Inflammatory macrophage (primary cell): ENCODE measurements around the gene TPR.
A peak's percentile ranks its signal among the peaks of the same experiment; 100 is the strongest.
"Not testable (repeated sequence)": the region's sequence is repeated elsewhere in the genome, so short reads cannot be mapped to it uniquely, and the experiment has no call there.

Experiments used
- DNase-seq, 2 donors: peaks; one replicate each; pipeline ENCODE4 v3.0.0-alpha.2; 2020 to 2022
- total RNA-seq, 18 experiments: gene quantifications; one replicate each; lab custom pipeline; 2026; ENCODE audit warnings: mixed read lengths in 6 of 18, inconsistent platforms in 2 of 18; lab: John Stamatoyannopoulos, UW

Gene TPR
- total RNA-seq = 114 to 305 (median 190) reads per million in 18 experiments

DNA sequence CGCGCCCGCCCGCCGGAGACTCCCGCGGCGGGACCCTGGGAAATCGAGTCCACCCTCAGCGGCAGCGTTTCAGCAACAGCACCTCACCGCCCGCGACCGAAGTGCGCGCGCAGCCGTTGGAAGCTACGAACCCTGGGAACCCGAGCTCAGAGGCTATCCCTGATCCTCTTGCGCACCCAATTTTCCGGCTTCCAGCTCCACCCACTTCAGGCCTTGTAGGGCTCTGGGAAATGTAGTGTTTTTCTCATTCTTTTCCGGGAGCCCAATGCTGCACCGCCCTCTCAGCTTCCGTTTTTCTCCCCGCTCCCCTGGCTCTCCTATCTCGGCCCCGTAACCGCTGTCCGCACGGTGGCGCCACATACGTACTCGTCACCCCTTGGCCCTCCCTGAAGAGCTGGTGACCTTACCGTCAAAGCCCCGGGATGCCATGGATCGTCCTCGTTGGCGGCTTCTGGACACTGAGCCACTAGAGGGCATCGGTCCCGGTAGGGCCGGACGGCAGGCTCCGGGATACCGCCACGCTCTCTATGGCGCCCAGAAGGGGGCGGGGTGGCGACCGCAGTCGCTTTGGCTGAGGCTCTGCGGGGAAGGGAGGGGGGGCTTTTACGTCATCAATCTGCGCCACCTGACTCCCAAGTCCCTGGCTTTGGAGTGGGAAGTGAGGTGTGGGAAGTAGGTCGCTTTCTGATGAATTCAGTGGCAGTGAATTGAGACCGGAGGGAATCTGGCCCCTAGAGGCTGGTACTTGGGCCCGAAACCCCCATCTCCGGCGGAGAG is at the start of gene TPR, which contains the start of gene ODR4:
Gene TPR, minus strand, starts transcription at position 102 of the 777 bp plus-strand sequence. CDS start 225 bp downstream, outside the sequence.
Gene ODR4, plus strand, starts transcription at position 687 of the 777 bp plus-strand sequence. CDS start 3,948 bp downstream, outside the sequence.
- DNase-seq = peak; percentile 99

DNA sequence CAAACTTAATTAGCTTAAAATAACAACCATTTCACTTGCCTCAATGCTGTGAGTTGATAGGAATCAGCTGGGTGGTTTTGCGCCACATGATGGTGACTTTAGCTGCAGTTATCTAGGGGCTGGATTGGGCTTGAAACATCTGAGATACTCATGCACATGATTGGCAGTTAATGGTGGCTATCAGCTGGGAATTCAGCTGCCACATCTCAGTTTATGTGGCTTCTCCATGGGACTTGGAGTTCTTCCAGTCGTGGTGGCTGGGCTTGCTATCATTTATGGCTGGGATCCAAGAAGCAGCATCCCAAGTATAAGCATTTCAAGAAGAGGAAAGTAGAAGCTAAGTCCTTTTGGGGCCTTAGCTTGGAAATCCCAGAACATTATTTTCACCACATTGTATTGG is 49.5 kb upstream of the TPR start:
- no peak for DNase-seq

DNA sequence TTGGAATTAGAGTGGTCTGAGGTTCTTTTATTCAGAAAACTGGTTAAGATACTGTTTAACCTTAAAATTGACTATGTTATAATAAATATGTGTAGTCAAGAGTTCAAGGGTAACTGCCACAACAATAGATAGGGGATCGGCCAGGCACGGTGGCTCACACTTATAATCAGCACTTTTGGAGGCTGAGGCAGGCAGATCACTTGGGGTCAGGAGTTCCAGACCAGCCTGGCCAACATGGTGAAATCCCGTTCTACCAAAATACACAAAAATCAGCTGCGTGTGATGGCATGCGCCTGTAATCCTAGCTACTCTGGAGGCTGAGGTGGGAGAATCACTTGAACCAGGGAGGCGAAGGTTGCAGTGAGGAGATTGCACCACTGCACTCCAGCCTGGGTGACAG is 46.4 kb upstream of the TPR start:
- no peak for DNase-seq

DNA sequence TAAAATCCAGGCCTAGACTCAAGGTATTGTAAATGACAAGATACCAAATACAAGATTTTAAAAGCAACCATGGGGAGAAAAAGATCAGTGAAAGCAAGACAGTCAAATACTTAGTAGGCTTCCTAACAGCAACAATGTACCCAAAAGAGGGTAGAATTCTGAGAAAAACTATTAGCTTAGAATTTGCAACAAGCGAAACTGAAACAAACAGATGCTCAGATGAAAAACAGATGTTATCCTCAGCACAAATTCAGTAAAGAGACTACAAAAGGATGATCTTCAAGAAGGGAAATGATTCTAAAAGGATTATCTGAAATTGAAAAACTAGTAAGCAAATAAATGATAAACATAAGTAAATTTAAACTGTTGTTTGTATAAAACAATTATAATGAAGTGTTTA is 45.9 kb upstream of the TPR start:
- no peak for DNase-seq

DNA sequence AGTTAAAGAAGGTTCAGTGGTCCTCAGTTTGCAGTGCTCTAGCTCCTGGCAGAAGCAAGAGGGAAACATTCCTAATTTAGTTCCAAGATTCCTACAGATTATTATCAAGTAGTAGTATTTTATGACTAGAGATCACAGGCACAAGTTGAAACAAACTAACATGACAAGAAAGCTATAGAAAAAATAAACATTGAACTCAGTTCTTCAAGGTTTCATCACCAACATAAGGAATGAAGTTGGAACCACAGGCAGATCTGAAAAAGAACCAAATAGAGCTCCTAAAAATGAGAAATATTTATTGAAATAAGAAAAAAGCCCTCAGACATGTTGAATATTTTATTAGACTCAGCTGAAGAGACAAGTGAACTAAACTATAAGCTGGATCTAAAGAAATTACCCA is 45.3 kb upstream of the TPR start:
- no peak for DNase-seq

DNA sequence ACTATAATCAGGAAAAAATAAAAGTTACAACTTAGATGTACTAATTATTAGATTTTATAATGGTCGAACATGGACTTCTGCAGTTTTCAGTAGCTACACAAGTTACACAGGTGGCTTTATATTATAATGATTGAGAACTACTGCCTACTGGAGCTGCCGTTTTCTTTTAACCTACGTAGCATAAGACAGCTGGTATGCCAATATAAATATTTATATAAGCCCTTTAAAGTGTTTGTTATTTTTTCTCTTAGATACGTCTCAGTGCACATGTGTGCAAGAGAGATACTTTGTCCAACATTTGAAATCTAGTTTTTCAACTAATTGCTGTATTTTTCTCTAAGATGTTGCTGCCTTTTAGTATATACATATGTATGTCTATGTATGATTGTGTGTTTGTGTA is 43.5 kb upstream of the TPR start:
- DNase-seq = no peak

DNA sequence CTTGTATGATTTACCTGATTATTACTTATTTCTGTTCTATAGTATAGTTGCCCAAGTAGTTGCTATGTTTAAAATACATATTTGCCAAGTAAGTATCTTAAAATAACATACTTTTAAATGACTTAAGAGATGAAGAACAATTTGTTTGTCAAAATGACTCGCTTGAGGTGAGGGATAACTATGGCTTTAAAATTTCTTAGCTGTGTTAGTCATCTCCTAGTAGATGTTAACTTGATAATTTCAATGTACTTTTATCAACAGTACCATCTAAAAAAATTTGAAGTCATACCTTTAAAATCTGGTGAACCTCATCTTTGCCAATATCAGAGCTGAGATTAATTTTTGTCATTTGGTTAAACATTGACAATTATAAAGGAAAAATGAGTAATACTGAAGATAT is 38.3 kb upstream of the TPR start:
- no peak for DNase-seq

DNA sequence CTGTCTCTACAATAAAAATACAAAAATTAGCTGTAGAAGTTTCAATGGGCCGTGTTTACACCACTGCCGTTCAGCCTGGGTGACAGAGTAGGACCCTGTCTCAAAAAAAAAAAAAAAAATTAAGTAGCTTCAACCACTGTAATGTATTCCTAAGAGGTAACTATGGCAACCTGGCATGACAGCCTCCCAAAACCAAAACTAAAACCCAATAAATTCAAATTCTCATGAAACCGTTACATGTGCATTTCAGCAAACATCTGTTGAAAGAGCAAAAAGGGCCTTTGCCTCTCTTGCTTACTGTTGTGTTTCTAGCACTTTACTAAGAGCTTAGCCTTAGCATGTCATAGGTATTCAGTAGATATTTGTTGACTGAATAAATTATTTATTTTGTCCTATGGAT is 34.0 kb upstream of the TPR start:
- DNase-seq = no peak

DNA sequence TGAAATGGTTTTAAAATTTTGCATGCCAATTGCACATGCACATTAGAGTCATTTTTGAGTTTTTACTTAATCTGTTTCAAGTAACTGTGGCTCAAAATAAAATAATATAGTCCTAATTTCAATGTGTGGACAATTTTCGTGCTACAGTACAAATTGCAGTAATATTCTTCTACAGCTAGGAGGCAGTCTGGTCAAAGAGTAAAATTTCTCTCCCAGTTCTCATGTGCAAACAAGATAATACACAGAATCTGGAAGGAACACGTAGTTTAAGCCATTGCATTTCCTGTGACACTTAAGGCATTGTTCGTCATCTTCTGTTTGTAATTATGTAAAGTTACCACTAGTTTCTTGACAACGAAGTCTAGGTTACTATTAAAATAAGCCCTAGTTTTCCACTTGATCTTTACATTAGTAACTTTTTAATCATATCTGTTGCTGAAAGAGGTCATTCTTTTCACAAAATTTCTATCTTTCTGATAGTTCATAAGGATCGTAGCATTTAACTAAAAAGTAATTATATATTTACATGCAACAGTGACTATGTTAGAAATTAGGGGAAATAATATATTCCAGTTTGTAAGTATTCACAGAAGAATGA is 29.5 kb upstream of the TPR start:
- DNase-seq = peak; percentile 42 to 71

DNA sequence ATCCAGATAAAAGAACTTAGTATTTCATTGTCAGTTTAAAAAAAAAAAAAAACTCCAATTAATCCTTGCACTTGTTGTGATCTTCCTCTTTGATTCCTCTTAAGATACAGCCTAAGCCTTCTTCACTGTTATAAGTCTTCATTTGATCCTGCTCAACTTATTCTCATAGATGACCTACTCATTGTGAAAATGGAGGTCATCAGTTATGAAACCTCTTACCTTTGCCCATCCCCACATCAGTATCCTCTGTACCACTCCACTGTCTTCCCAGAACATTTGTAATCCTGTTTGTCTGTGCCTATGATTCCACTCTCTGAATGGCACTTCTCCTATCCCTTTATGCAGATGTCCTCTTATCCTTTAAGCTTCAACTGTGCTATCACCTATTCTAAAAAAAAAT is 28.6 kb upstream of the TPR start:
- DNase-seq = no peak

DNA sequence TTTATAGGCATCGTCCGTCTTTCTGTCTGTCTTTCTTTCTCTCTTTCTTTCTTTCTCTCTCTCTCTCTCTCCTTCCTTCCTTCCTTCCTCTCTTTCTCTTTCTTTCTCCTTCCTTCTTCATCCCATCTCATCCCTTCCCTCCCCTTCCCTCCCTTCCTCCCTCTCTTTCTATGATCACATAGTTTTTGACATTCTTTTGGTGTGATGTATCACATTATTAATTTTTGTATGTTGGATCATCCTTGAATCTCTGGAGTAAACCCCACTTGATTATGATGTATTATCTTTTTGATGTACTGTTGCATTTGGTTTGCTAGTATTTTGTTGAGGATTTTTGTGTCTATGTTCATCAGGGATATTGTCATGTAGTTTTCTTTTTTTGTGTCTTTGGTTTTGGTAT is 26.4 kb upstream of the TPR start:
- not testable (repeated sequence) for DNase-seq

DNA sequence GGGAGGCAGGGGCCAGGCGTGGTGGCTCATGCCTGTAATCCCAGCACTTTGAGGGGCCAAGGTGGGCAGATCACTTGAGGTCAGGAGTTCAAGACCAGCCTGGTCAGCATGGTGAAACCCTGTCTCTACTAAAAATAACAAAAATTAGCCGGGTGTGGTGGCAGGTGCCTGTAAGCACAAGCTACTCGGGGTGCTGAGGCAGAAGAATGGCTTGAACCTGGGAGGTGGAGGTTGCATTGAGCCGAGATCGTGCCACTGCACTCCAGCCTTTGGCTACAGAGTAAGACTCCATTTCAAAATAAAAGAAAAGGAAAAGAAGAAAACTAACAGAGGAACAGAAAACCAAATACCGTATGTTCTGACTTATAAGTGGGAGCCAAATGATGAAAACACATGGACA is 17.7 kb upstream of the TPR start:
- DNase-seq = not testable (repeated sequence)

DNA sequence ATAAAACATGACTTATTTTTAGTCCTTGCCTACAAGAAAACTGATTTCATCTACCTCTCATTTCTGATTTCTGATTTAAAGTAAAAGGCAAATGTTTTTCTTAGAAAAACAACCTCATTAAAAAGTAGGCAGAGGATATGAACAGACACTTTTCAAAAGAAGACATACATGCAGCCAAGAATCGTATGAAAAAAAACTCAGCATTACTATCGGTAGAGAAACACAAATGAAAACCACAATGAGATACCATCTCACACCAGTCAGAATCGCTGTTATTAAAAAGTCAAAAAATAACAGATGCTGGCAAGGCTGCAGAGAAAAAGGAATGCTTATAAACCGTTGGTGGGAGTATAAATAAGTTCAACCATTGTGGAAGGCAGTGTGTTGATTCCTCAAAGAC is 16.8 kb upstream of the TPR start:
- DNase-seq = no peak

DNA sequence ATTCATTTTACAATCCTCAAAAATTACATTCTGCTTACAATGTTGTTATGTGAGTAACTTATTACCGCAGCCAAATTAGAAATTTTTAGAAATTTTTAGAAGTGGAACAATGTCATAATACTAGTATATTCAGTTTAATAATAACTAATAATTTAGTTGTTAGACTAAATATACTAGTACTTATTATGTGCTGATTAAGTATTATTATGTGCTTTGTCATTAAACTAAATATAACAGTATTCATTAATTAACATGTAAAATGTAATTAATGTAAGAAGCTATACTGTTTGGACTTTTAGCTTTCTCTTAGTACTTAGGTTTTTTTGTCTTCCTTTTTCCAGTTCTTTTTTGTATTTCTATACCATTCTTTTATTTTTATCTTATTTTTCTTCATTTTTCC is 15.9 kb upstream of the TPR start:
- no peak for DNase-seq

DNA sequence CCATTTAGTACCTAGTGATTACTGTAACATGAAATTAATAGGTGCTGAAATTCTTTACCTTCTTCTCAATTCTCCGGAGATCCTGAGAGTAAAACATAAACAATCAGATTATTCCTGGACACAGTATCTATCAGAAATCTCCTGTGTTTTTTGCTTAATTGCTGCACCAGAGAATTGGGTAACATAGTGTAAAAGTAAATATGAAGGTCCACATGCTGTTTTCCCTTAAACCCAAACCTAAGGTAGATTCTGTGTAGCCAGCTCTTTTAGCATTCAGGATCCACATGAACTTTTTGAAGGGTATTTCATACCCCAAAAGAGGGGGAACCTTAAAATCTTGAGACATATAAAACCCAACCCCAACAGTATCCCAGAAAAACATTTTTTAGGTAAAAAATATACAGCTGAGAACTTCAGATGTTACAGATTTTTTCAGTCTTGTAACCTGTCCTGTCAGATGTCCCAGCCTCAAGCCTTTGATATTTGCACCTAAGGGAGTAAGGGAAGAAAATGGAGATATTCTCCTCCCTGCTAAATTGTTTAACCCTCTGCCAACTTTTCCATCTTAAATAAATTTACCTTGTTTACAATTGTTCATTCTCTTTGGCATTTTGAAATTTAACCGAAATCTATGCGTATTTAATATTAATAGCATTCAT is 11.8 kb upstream of the TPR start:
- DNase-seq = no peak

DNA sequence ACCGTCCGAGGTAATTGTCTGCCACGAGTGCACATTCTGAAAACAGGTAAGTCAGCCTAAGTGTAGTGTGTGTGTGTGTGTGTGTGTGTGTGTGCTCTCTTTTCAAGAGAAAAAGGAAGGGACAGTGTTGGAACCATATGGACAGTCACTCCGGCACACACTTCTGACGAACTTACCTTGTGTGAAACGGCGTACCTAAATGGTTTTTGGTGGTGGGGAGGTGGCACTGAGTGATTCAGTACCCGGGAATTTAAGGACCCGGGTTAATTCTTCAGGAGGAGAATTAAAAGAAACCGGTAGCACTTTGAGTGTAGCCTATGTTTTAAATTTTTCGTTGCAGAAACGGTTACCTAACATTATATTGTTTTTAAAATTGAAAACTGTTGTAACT is 871 bp upstream of the TPR start:
- no peak for DNase-seq

DNA sequence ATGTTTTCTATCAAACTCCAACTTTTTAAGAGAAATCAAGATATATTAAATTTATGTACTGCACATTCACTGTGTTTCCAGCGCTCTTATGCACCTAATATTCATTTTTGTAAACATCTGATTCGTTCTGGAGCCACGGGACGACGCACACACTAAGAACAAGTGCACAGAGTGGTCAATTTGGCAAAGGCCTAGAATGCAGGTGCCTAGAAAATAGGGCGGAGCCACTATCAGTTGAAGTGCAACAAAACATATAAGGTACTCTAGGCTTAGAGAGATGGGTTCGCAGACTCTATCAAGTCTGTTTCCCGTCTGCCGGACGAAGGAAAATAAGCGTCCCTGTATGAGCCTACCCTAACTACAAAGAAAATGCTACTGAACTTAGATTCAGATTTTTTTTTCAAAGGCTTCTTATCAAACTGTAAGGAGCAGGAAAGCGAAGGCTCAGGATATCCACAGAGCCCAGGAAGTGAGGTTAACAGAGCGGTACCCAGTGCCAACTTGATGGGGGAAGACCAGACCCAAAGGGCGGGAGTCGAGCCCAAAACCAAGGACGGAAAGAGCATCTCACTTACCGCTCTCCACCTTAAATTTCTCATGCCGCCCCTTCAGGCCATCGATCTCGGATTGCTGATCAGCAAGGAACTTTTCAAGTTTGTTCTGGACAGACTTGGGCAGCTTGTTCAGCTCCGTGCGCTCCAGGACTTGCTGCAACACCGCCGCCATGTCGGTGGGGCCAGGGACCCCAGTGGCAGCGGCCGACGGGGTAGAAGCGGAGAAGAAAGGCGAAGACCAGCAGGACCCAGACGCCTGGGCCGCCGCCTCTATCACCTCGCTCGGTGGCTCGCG is 526 bp downstream of the TPR start:
- DNase-seq = peak; percentile 7 to 35

DNA sequence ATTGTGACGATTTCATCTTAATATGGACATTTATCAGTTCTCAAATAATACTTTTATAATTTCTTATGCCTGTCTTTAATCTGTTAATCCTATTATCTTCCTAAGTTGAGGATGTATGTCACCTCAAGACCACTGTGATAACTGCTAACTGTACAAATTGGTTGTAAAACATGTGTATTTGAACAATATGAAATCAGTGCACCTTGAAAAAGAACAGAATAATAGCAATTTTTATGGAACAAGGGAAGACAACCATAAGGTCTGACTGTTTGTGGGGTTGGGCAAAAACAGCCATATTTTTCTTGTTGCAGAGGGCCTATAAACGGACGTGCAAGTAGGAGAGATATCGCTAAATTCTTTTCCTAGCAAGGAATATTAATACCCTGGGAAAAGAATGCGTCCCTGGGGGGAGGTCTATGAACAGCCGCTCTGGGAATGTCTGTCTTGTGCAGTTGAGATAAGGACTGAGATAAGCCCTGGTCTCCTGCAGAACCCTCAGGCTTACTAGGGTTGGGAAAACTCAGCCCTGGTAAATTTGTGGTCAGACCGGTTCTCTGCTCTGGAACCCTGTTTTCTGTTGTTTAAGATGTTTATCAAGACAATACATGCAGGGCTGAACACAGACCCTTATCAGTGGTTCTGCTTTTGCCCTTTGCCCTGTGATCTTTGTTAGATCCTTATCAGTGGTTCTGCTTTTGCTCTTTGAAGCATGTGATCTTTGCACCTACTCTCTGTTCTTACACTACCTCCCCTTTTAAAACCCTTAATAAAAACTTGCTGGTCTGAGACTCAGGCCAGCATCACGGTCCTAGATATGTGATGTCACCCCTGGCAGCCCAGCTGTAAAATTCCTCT is 27.0 kb downstream of the TPR start:
- not testable (repeated sequence) for DNase-seq

DNA sequence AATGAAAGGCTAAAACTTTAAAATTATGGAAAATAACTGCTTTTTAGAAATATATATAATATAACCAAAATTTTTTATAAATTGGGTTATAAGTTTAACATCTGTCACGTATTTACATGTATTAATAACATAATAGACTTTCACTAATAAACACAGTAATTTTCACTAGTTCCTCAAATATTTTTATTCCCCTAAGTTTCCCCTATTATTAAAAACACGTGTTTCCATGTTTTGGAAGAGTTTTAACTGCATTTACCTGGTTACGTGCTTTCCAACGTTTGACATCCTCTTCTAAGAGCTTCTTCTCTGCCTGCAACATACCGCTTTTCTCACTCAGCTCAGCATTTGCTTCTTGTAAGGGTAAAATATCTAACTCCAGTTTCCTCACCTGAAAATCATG is 34.3 kb downstream of the TPR start:
- DNase-seq = no peak

DNA sequence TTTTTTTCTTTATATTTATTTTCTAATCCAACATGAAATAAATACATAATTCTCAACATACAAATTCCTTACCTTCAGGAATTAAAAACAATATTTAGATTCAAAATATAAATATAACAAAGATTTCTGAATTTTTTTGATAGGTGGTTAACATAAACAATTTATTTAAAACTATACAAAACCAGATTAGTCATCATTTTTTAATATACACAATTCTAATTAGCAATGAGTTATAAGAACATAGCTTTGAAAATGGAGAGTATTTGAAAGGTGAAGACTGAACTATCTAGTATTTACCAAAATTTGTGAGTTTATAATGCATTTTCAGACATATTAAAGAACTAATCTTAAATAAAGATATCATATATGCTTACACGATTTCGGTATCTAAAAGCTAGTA is 37.5 kb downstream of the TPR start:
- no peak for DNase-seq

DNA sequence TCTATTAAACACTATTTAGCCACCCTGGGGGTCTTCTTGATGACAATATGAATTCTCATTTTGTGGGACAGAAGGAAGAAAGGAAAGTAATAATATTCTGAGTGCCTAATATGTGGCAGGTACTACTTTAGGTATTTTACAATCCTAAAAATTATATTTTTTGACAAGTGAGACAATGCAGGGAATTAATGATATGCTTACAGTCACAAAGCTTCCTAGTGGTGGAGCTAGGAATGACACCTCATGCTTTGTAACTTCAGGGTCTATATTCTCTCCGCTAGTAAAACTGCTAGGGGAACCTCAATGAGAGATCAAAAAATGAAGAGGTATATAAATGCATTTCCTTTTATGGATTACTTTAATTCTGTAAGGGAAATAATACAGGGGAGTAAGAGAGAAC is 44.3 kb downstream of the TPR start:
- DNase-seq = no peak

DNA sequence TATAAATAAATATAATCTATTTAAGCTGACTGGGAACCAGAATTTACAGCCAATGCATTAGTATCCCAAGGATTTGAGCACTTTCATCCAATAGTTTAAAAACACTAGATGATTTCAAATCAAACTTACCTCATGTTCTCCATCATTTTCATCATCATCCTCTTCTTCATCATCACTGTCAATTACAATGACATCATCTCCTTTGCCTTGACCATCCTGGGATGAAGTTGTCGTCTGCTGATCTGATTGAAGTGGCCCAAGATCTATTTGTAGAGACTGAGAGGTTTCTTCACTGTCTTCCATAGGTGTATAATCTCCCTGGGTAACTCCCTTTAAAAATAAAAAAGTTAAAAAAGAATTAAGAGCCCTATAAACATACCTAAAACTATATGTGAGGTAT is 47.7 kb downstream of the TPR start:
- no peak for DNase-seq
